Measurements from ENCODE around the gene CORO7.

CORO7 gene

GRCh38 chr16:4318451-4318910 is 97.9 kb downstream of the CORO7 start:
- H3K27ac ChIP-seq (ENCODE audit: low read length), result no peak overlapping the region
- TF ChIP-seq CTCF (IDR thresholded peaks at IDR 0.05; ENCODE audit: borderline replicate concordance, extremely low read depth, low read length, poor library complexity, severe bottlenecking) (no peak), EZH2 (IDR thresholded peaks at IDR 0.05; ENCODE audit: borderline replicate concordance, low read depth, low read length, severe bottlenecking) (no peak)
- DNase-seq, result no peak
- no peak overlapping the region for H2AFZ ChIP-seq (ENCODE audit: low read depth, low read length)
- H3K9me3 ChIP-seq (ENCODE audit: insufficient read depth, low read length, severe bottlenecking), result no peaks in the 10 kb centered on the region
- H3K4me1 ChIP-seq (ENCODE audit: insufficient read depth, low read length), result peaks cover 18% of the 10 kb centered on the region
- no peak overlapping the region for H3K4me3 ChIP-seq (ENCODE audit: low read depth in 1 of 2, low read length in 2 of 2)
- H3K79me2 ChIP-seq (ENCODE audit: insufficient read depth, low read length), result no peaks in the 10 kb centered on the region
- H3K9ac ChIP-seq (ENCODE audit: low read depth, low read length), result no peak overlapping the region
- no peaks in the 10 kb centered on the region for H3K36me3 ChIP-seq (ENCODE audit: insufficient read depth, low read length)
- H3K4me2 ChIP-seq (ENCODE audit: insufficient read depth, low read length), result no peak overlapping the region
- ATAC-seq (ENCODE audit: insufficient read depth, low read depth), result no peak
- H3K27me3 ChIP-seq (ENCODE audit: insufficient read depth, low read length, poor library complexity), result peaks cover 15% of the 10 kb centered on the region
- peaks cover 44% of the 10 kb centered on the region for H4K20me1 ChIP-seq (ENCODE audit: insufficient read depth, low read length)

GRCh38 chr16:4317532-4318450 is 98.6 kb downstream of the CORO7 start:
- H3K4me2 ChIP-seq (ENCODE audit: insufficient read depth, low read length), result no peak overlapping the region
- no peaks in the 10 kb centered on the region for H3K79me2 ChIP-seq (ENCODE audit: insufficient read depth, low read length)
- H3K4me3 ChIP-seq (ENCODE audit: low read depth in 1 of 2, low read length in 2 of 2), result no peak overlapping the region
- TF ChIP-seq CTCF (IDR thresholded peaks at IDR 0.05; ENCODE audit: borderline replicate concordance, extremely low read depth, low read length, poor library complexity, severe bottlenecking) (no peak), EZH2 (IDR thresholded peaks at IDR 0.05; ENCODE audit: borderline replicate concordance, low read depth, low read length, severe bottlenecking) (no peak)
- no peak overlapping the region for H3K9ac ChIP-seq (ENCODE audit: low read depth, low read length)
- H4K20me1 ChIP-seq (ENCODE audit: insufficient read depth, low read length), result peaks cover 42% of the 10 kb centered on the region
- peaks cover 18% of the 10 kb centered on the region for H3K4me1 ChIP-seq (ENCODE audit: insufficient read depth, low read length)
- no peak overlapping the region for H3K27ac ChIP-seq (ENCODE audit: low read length)
- H3K36me3 ChIP-seq (ENCODE audit: insufficient read depth, low read length), result no peaks in the 10 kb centered on the region
- no peak for DNase-seq
- no peaks in the 10 kb centered on the region for H3K9me3 ChIP-seq (ENCODE audit: insufficient read depth, low read length, severe bottlenecking)
- no peak for ATAC-seq (ENCODE audit: insufficient read depth, low read depth)
- H2AFZ ChIP-seq (ENCODE audit: low read depth, low read length), result no peak overlapping the region
- H3K27me3 ChIP-seq (ENCODE audit: insufficient read depth, low read length, poor library complexity), result peaks cover 15% of the 10 kb centered on the region

- TF ChIP-seq EZH2 (IDR thresholded peaks at IDR 0.05; ENCODE audit: borderline replicate concordance, low read depth, low read length, severe bottlenecking) (no peak), CTCF (IDR thresholded peaks at IDR 0.05; ENCODE audit: borderline replicate concordance, extremely low read depth, low read length, poor library complexity, severe bottlenecking) (no peak)
- Histone ChIP-seq H3K27ac (ENCODE audit: low read length) (no peak overlapping the region), H3K4me2 (ENCODE audit: insufficient read depth, low read length) (peak overlapping the region; percentile 97), H4K20me1 (ENCODE audit: insufficient read depth, low read length) (peaks cover 34% of the 10 kb centered on the region), H3K4me3 (ENCODE audit: low read depth in 1 of 2, low read length in 2 of 2) (peak overlapping the region in 1 of 2 experiments; percentile 45; a peak in 1 of 4 replicates), H3K36me3 (ENCODE audit: insufficient read depth, low read length) (no peaks in the 10 kb centered on the region), H3K9me3 (ENCODE audit: insufficient read depth, low read length, severe bottlenecking) (no peaks in the 10 kb centered on the region), H3K9ac (ENCODE audit: low read depth, low read length) (no peak overlapping the region), H2AFZ (ENCODE audit: low read depth, low read length) (no peak overlapping the region), H3K27me3 (ENCODE audit: insufficient read depth, low read length, poor library complexity) (peaks cover 15% of the 10 kb centered on the region), H3K4me1 (ENCODE audit: insufficient read depth, low read length) (peaks cover 18% of the 10 kb centered on the region), H3K79me2 (ENCODE audit: insufficient read depth, low read length) (no peaks in the 10 kb centered on the region)
- no peak for DNase-seq
- no peak for ATAC-seq (ENCODE audit: insufficient read depth, low read depth)
These were observed 99.4 kb downstream of the CORO7 start for GRCh38 chr16:4316864-4317531.
